Left renal cortex interstitium (tissue), 4 donors: ENCODE measurements around the gene IMMT. TPM values are rescaled to one million over a fixed set of nuclear protein-coding genes. Genes with fewer than 3 reads are reported as not detected.

ENCODE experiments used
- DNase-seq, 4 donors: peaks; one replicate each; pipeline ENCODE4 v3.0.0-alpha.2; 2013; ENCODE audit warnings: low read depth in 4 of 4, low spot score in 2 of 4, missing footprints in 1 of 4
- polyA plus RNA-seq, 4 donors: library from polyadenylated mRNA; unstranded; fragments of 120-200 nt; gene quantifications; one replicate each; pipeline ENCODE4 v1.2.1, GENCODE V29; 2013; ENCODE audit not compliant: insufficient read length in 4 of 4

The IMMT gene
- polyA plus RNA-seq, 4 donors: 105 to 119 (median 107) TPM

- no peak for DNase-seq
Observed at GRCh38 chr2:86226636-86227520, 31.6 kb upstream of the IMMT start.

- DNase-seq: no peak
Observed at GRCh38 chr2:86226070-86226469, 30.8 kb upstream of the IMMT start.

GRCh38 chr2:86225581-86225980 lies 30.3 kb upstream of the IMMT start:
- no peak for DNase-seq

- no peak for DNase-seq
Observed at GRCh38 chr2:86224645-86225355, 29.5 kb upstream of the IMMT start.

GRCh38 chr2:86223927-86224560 lies 28.8 kb upstream of the IMMT start:
- no peak for DNase-seq

- no peak for DNase-seq
Observed at GRCh38 chr2:86223140-86223926, 28.1 kb upstream of the IMMT start.

GRCh38 chr2:86221066-86221684 lies 25.9 kb upstream of the IMMT start:
- DNase-seq: no peak

GRCh38 chr2:86219896-86220295 lies 24.6 kb upstream of the IMMT start:
- DNase-seq: no peak

- DNase-seq: no peak
Observed at GRCh38 chr2:86218124-86218523, 22.9 kb upstream of the IMMT start.

GRCh38 chr2:86216575-86217555 lies 21.6 kb upstream of the IMMT start:
- DNase-seq: no peak

GRCh38 chr2:86214503-86214832 lies 19.2 kb upstream of the IMMT start:
- DNase-seq: no peak

- no peak for DNase-seq
Observed at GRCh38 chr2:86213699-86214502, 18.6 kb upstream of the IMMT start.

- DNase-seq: no peak
Observed at GRCh38 chr2:86213056-86213455, 17.8 kb upstream of the IMMT start.

- DNase-seq: no peak
Observed at GRCh38 chr2:86211796-86212188, 16.5 kb upstream of the IMMT start.

- no peak for DNase-seq
Observed at GRCh38 chr2:86211033-86211795, 16.0 kb upstream of the IMMT start.

- DNase-seq: no peak
Observed at GRCh38 chr2:86204458-86204857, 9.2 kb upstream of the IMMT start.

- no peak for DNase-seq
Observed at GRCh38 chr2:86203614-86204013, 8.4 kb upstream of the IMMT start.

- no peak for DNase-seq
Observed at GRCh38 chr2:86202702-86203101, 7.4 kb upstream of the IMMT start.
